ENCODE data around the gene KNDC1.

The KNDC1 gene

DNA sequence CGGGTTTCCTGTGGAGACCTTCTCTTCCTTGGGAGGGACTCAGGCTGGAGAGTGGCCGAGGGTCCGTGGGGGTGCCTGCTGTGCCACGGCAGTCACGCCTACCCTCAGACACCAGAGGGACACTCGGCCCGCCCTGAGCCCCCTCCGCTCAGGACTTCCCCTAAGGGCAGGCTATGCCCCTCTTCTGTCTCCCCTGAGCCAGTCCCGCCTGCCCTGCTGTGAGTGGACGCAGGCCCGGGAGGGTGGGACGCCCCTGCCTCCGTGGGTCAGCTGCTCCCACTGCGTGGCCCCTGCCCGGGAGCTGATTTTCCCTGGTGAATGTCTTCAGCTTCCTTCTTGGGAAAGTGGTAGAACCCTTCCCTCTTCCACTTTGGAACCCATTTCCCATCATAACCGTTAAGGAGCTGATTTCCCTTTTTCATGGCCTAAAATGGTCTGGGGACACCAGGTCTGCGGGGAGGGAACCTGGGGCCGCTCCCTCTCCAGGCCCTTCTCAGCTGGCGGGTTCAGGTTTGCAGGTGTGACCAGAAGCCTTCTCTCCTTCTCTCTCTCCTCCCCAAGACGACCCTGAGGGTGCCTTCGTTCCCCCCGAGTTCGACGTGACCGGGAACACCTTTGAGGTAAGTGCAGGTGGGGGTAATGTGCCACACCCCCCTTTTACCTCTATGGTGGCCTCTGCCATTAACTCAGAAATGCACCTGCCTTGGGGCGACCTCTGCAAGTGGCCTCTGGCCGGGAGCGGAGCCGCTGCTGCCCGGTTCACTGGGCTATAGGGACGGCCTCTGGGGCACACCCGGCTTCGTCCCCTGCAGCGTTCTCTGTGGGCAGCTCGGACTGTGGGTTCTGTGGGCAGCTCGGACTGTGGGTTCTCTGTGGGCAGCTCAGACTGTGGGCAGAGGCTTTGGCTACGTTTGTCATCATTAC, 7.9 kb downstream of the KNDC1 start:
- Histone ChIP-seq H3K4me1 (ENCODE audit: low read depth, poor library complexity, severe bottlenecking) (no peaks in the 10 kb centered on the region), H2AFZ (ENCODE audit: low read depth) (no peak overlapping the region), H3K4me2 (no peak overlapping the region), H3K4me3 (IDR thresholded peaks at IDR 0.05; ENCODE audit: insufficient read depth, low read depth, low read length) (no peak overlapping the region), H3K27ac (no peak overlapping the region), H3K9ac (no peak overlapping the region), H3K36me3 (ENCODE audit: insufficient read depth) (no peaks in the 10 kb centered on the region), H3K79me2 (ENCODE audit: insufficient read depth, low read depth) (no peaks in the 10 kb centered on the region), H3K27me3 (ENCODE audit: insufficient read depth, low read depth) (peaks cover 53% of the 10 kb centered on the region; the same call in 1 of the 2 replicates), H4K20me1 (ENCODE audit: insufficient read depth) (no peaks in the 10 kb centered on the region)
- TF ChIP-seq, protein P1, sequence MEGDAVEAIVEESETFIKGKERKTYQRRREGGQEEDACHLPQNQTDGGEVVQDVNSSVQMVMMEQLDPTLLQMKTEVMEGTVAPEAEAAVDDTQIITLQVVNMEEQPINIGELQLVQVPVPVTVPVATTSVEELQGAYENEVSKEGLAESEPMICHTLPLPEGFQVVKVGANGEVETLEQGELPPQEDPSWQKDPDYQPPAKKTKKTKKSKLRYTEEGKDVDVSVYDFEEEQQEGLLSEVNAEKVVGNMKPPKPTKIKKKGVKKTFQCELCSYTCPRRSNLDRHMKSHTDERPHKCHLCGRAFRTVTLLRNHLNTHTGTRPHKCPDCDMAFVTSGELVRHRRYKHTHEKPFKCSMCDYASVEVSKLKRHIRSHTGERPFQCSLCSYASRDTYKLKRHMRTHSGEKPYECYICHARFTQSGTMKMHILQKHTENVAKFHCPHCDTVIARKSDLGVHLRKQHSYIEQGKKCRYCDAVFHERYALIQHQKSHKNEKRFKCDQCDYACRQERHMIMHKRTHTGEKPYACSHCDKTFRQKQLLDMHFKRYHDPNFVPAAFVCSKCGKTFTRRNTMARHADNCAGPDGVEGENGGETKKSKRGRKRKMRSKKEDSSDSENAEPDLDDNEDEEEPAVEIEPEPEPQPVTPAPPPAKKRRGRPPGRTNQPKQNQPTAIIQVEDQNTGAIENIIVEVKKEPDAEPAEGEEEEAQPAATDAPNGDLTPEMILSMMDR (conservative IDR thresholded peaks at IDR 0.05; ENCODE audit: low read depth, low read length) = no peak

DNA sequence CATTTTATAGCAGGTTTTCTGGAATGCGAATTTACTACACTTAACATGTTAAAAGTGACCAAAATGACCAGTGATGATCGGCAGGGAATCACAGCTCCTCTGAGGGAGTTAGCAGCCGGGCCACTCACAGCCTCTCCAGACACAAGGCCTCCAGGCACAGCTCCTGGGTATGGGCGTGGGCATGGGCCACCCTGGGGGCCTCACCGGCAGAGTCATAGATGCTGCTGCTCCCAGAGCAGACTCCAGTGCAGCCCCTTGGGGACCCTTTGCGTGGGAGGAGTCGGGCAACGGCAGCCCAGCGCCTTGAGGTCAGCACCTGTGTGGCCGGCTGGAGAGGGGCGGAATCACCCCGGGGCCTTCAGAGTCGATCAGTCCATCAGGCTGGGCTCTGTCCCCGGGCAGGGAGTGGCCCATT, 8.6 kb downstream of the KNDC1 start:
- no peaks in the 10 kb centered on the region for H4K20me1 ChIP-seq (ENCODE audit: insufficient read depth)
- no peak overlapping the region for H3K4me3 ChIP-seq (IDR thresholded peaks at IDR 0.05; ENCODE audit: insufficient read depth, low read depth, low read length)
- H3K79me2 ChIP-seq (ENCODE audit: insufficient read depth, low read depth) = no peaks in the 10 kb centered on the region
- H3K27ac ChIP-seq = no peak overlapping the region
- H2AFZ ChIP-seq (ENCODE audit: low read depth) = no peak overlapping the region
- no peaks in the 10 kb centered on the region for H3K4me1 ChIP-seq (ENCODE audit: low read depth, poor library complexity, severe bottlenecking)
- H3K9ac ChIP-seq = no peak overlapping the region
- TF ChIP-seq, protein P1 (conservative IDR thresholded peaks at IDR 0.05; ENCODE audit: low read depth, low read length) = no peak
- no peak overlapping the region for H3K4me2 ChIP-seq
- H3K27me3 ChIP-seq (ENCODE audit: insufficient read depth, low read depth) = peaks cover 56% of the 10 kb centered on the region; the same call in 1 of the 2 replicates
- no peaks in the 10 kb centered on the region for H3K36me3 ChIP-seq (ENCODE audit: insufficient read depth)

DNA sequence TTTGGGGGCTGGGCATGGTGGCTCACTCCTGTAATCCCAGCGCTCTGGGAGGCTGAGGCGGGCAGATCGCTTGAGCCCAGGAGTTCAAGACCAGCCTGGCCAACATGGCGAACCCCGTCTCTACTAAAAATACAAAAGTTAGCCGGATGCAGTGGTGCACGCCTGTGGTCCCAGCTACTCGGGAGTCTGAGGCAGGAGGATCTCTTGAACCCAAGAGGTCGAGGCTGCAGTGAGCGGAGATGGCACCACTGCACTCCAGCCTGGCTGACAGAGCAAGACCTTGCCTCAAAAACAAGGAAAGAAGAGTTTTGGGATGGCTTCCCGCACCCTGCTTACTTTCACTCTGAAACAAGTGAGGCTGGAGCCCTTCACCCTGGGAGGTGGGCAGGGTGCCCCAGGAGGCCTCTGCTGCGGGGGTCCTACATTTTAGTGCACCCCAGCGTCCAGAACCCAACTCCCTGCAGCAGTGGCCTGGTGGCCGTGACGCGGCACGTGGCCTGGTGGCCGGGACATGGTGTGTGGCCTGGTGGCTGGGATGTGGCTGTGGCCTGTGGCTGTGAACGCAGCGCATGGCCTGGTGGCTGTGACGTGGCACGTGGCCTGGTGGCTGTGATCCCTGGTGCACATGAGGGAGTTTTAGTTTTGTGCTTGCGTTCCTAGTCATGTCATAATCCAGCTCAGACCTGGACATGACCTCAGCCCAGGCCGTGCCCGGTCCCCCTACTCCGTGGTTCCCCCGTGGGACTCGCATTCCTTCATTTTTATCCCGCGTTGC, 9.3 kb downstream of the KNDC1 start:
- no peak overlapping the region for H2AFZ ChIP-seq (ENCODE audit: low read depth)
- H3K9ac ChIP-seq = no peak overlapping the region
- H3K4me2 ChIP-seq = no peak overlapping the region
- H4K20me1 ChIP-seq (ENCODE audit: insufficient read depth) = no peaks in the 10 kb centered on the region
- no peak overlapping the region for H3K4me3 ChIP-seq (IDR thresholded peaks at IDR 0.05; ENCODE audit: insufficient read depth, low read depth, low read length)
- H3K79me2 ChIP-seq (ENCODE audit: insufficient read depth, low read depth) = no peaks in the 10 kb centered on the region
- H3K27ac ChIP-seq = no peak overlapping the region
- TF ChIP-seq, protein P1 (conservative IDR thresholded peaks at IDR 0.05; ENCODE audit: low read depth, low read length) = no peak
- H3K4me1 ChIP-seq (ENCODE audit: low read depth, poor library complexity, severe bottlenecking) = no peaks in the 10 kb centered on the region
- peaks cover 56% of the 10 kb centered on the region; the same call in 1 of the 2 replicates for H3K27me3 ChIP-seq (ENCODE audit: insufficient read depth, low read depth)
- H3K36me3 ChIP-seq (ENCODE audit: insufficient read depth) = no peaks in the 10 kb centered on the region

DNA sequence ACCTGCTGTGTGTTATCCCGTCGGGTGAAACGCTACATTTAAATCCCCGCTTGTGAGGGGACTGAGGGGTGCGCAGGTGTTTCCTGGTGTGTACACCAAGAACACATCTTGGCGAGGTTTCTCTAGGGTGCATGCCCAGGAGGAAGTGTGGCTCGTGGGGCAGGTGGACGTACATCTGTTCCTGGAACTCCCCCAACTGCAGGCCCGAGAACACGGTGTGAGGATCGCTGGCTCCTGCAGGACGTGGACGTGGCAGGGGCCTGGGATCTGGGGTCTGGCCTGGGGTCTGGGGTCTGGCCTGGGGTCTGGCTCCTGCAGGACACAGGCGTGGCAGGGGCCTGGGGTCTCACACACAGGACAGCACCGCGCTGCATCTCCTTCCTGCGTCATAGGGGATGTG, 10.1 kb downstream of the KNDC1 start:
- TF ChIP-seq, protein P1 (conservative IDR thresholded peaks at IDR 0.05; ENCODE audit: low read depth, low read length) = no peak
- no peaks in the 10 kb centered on the region for H3K4me1 ChIP-seq (ENCODE audit: low read depth, poor library complexity, severe bottlenecking)
- no peak overlapping the region for H3K4me3 ChIP-seq (IDR thresholded peaks at IDR 0.05; ENCODE audit: insufficient read depth, low read depth, low read length)
- peaks cover 56% of the 10 kb centered on the region; the same call in 1 of the 2 replicates for H3K27me3 ChIP-seq (ENCODE audit: insufficient read depth, low read depth)
- H3K4me2 ChIP-seq = no peak overlapping the region
- no peaks in the 10 kb centered on the region for H4K20me1 ChIP-seq (ENCODE audit: insufficient read depth)
- no peaks in the 10 kb centered on the region for H3K36me3 ChIP-seq (ENCODE audit: insufficient read depth)
- no peak overlapping the region for H3K9ac ChIP-seq
- no peaks in the 10 kb centered on the region for H3K79me2 ChIP-seq (ENCODE audit: insufficient read depth, low read depth)
- H3K27ac ChIP-seq = no peak overlapping the region
- no peak overlapping the region for H2AFZ ChIP-seq (ENCODE audit: low read depth)

All from KMS-11 (cell line).